Bronchial epithelial cell (primary cell): Measurements from ENCODE around the gene NR6A1. TPM values are rescaled to one million over a fixed set of nuclear protein-coding genes. Genes with fewer than 3 reads are reported as not detected.

Experiments
- DNase-seq: peaks from one replicate; pipeline ENCODE4 v3.0.0-alpha.2; 2010; ENCODE audit warnings: low read depth
- FAIRE-seq: peaks from 2 replicates; lab custom pipeline; 2011; peaks lifted over from hg19 to GRCh38; lab: Jason Lieb, UNC
- H3K27me3 ChIP-seq: 2 replicates; pipeline ENCODE4 v1.5.1; 2011; ENCODE audit warnings: low read length; ENCODE audit not compliant: control insufficient read depth, insufficient read depth
- H3K36me3 ChIP-seq: 2 replicates; pipeline ENCODE4 v1.5.1; 2011; ENCODE audit warnings: low read length; ENCODE audit not compliant: control insufficient read depth, insufficient read depth
- H3K4me3 ChIP-seq: 2 replicates; pipeline ENCODE4 v1.5.1; 2011; ENCODE audit warnings: mild to moderate bottlenecking, low read depth, low read length, control low read depth
- CTCF ChIP-seq: IDR thresholded peaks from 2 replicates; pipeline ENCODE4 v1.5.1; 2011; ENCODE audit warnings: mild to moderate bottlenecking, moderate library complexity, low read length, control low read depth, inconsistent platforms; ENCODE audit not compliant: insufficient read depth, severe bottlenecking
- total RNA-seq: library from RNA; depleted of rRNA; stranded (reverse); fragments of >200 nt; gene quantifications from 2 replicates; pipeline ENCODE4 v1.2.1, GENCODE V29; 2014

NR6A1 gene
- total RNA-seq, 1 donor from 2014 or later: 2.9 TPM

GRCh38 chr9:124808246-124808956 is 37.3 kb upstream of the NR6A1 start:
- DNase-seq (peak; percentile 43), FAIRE-seq (no peak)
- TF ChIP-seq CTCF: no peak
- H3K27me3 ChIP-seq: no peaks in the 10 kb centered on the region
- H3K4me3 ChIP-seq: no peak overlapping the region
- H3K36me3 ChIP-seq: peaks cover 3% of the 10 kb centered on the region

GRCh38 chr9:124805186-124805585 is 34.1 kb upstream of the NR6A1 start:
- Histone ChIP-seq H3K36me3 (peaks cover 3% of the 10 kb centered on the region), H3K27me3 (no peaks in the 10 kb centered on the region), H3K4me3 (no peak overlapping the region)
- FAIRE-seq: peak; percentile 90
- DNase-seq: peak; percentile 33
- TF ChIP-seq CTCF: no peak

GRCh38 chr9:124803911-124804310 is 32.8 kb upstream of the NR6A1 start:
- no peak for FAIRE-seq
- Histone ChIP-seq H3K36me3 (no peaks in the 10 kb centered on the region), H3K27me3 (no peaks in the 10 kb centered on the region), H3K4me3 (no peak overlapping the region)
- no peak for TF ChIP-seq CTCF
- DNase-seq: no peak

- no peak for FAIRE-seq
- TF ChIP-seq CTCF: no peak
Observed at GRCh38 chr9:124802426-124802825, 31.3 kb upstream of the NR6A1 start.

GRCh38 chr9:124801356-124801755 is 30.2 kb upstream of the NR6A1 start:
- DNase-seq: no peak
- FAIRE-seq: no peak
- H3K4me3 ChIP-seq: no peak overlapping the region
- no peaks in the 10 kb centered on the region for H3K36me3 ChIP-seq
- TF ChIP-seq CTCF: no peak
- H3K27me3 ChIP-seq: no peaks in the 10 kb centered on the region

More at GRCh38 chr9:124802426-124802825, 31.3 kb upstream of the NR6A1 start:
- DNase-seq: no peak
- Histone ChIP-seq H3K27me3 (no peaks in the 10 kb centered on the region), H3K36me3 (no peaks in the 10 kb centered on the region), H3K4me3 (no peak overlapping the region)
